ENCODE results near the gene SIPA1. TPM values are rescaled to one million over a fixed set of nuclear protein-coding genes. Genes with fewer than 3 reads are reported as not detected.

Gene SIPA1
- total RNA-seq, 3 donors from 2014 or later: 23.2 to 52.5 (median 28.1) TPM

GRCh38 chr11:65610404-65610803, 27.5 kb upstream of the SIPA1 start:
- Histone ChIP-seq H3K36me3 (ENCODE audit: low read depth) (peaks cover 6% of the 10 kb centered on the region), H3K4me1 (ENCODE audit: low read depth) (peaks cover 25% of the 10 kb centered on the region), H3K4me3 (no peak overlapping the region), H3K9me3 (no peaks in the 10 kb centered on the region)
- TF ChIP-seq CTCF (IDR thresholded peaks at IDR 0.05): no peak
- DNase-seq (no peak), ATAC-seq (no peak)
- intact Hi-C loops (cut with DNase I, micrococcal nuclease): no loop called here

GRCh38 chr11:65611028-65611757, 26.7 kb upstream of the SIPA1 start:
- DNase-seq: peak in 1 of 3 donors; percentile 75
- TF ChIP-seq CTCF (IDR thresholded peaks at IDR 0.05): no peak
- Histone ChIP-seq H3K9me3 (no peaks in the 10 kb centered on the region), H3K36me3 (ENCODE audit: low read depth) (peaks cover 9% of the 10 kb centered on the region), H3K4me1 (ENCODE audit: low read depth) (peaks cover 25% of the 10 kb centered on the region), H3K4me3 (no peak overlapping the region)
- intact Hi-C loops (cut with DNase I, micrococcal nuclease): no loop called here
- ATAC-seq: no peak

DNA sequence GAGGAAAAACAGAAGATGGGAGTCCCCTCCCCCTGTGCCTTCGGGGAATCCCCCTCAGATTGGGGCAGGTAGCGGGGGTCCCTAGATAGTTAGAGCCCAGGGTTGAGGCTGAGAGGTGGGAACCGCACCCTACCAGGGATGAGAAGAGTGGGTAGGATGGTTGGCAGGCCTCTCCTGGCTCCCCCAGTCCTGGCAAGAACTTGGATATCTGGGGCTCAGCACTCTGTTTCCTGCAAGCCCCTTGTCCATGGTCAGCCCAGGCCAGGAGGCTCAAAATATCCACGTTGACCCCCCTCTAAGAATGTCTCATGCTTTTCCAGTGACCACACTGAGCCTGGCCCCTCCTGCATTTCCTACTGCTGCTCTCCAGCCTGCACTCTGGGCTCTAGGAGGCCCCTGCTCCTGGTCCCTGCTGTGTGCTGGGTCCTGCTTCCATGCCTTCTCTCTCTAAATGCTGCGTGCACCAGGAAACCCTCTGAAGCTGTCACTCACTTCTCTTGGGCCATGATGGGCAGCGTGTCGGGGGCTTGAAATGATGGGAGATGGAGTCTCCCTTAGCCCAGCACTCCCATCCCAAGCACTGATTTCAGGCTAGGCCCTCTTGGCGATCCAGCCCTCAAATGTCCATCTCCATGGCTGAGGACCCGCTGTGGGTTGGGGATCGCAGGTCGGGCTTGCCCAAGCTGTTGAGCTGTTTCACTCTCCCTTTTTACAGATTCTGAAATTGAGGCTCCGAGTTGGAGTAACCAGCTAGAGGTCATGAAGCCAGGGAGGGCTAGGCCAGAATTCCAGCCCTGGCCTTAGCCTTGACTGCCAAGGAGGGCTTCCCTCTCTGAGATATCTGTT, 25.9 kb upstream of the SIPA1 start:
- DNase-seq (no peak), ATAC-seq (no peak)
- TF ChIP-seq CTCF (IDR thresholded peaks at IDR 0.05): no peak
- H3K4me3 ChIP-seq: no peak overlapping the region
- intact Hi-C loops (cut with DNase I, micrococcal nuclease): no loop called here
- H3K36me3 ChIP-seq (ENCODE audit: low read depth): peaks cover 9% of the 10 kb centered on the region
- H3K4me1 ChIP-seq (ENCODE audit: low read depth): peaks cover 31% of the 10 kb centered on the region
- H3K9me3 ChIP-seq: no peaks in the 10 kb centered on the region

- Histone ChIP-seq H3K36me3 (ENCODE audit: low read depth) (peaks cover 9% of the 10 kb centered on the region), H3K4me3 (no peak overlapping the region), H3K9me3 (no peaks in the 10 kb centered on the region), H3K4me1 (ENCODE audit: low read depth) (peaks cover 34% of the 10 kb centered on the region)
- no peak for TF ChIP-seq CTCF (IDR thresholded peaks at IDR 0.05)
- intact Hi-C loops (cut with DNase I, micrococcal nuclease): no loop called here
- DNase-seq: no peak
- ATAC-seq: no peak
These were observed 25.2 kb upstream of the SIPA1 start for GRCh38 chr11:65612691-65613090.

GRCh38 chr11:65613091-65613928, 24.6 kb upstream of the SIPA1 start:
- H3K4me3 ChIP-seq: peak overlapping the region; percentile 69
- peaks cover 9% of the 10 kb centered on the region for H3K36me3 ChIP-seq (ENCODE audit: low read depth)
- DNase-seq: peak; percentile 41 to 72 (median 63)
- peaks cover 33% of the 10 kb centered on the region for H3K4me1 ChIP-seq (ENCODE audit: low read depth)
- no peak for TF ChIP-seq CTCF (IDR thresholded peaks at IDR 0.05)
- intact Hi-C loops (cut with DNase I, micrococcal nuclease): no loop called here
- H3K9me3 ChIP-seq: no peaks in the 10 kb centered on the region
- no peak for ATAC-seq
